Measurements from ENCODE around the gene PPP2R5C.

The PPP2R5C gene

DNA sequence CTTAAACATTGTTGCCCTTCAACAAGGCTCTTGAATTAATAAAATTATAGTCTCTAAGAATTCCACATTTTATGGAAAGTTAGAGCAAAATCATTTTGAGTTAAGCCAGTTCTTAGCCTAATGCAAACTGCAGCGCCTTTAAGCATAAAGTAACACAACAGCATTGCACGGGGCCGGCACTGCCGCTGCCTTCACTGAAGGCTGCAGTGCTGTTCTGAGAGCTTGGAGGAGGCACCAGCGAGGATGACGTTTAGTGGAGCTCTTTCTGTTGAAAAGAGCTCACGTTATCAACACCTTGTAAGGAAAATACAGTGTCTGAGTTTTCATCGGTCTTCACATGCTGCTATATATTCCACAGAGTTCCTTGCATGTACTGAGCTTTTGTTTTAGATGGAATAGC is 164.6 kb downstream of the PPP2R5C start:
- no peak for DNase-seq

DNA sequence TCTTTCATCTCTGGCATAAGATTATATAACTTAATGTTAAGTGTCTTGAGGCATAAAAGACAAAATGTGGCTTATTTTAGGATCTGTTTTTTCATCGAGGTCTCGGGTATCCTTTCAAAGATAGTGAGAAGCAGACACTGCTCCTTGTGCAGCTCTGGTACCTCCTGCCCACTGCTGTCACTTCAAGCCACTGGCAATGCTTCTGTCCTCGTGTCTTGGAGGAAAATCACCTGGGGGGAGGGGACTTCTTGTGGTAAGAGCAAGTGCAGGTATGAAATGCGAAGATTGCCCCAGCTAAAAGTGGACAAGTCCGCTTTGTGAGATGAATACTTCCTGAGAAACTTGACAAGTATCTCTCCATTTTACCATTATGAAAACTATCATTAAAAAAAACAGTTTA is 165.1 kb downstream of the PPP2R5C start:
- no peak for DNase-seq

DNA sequence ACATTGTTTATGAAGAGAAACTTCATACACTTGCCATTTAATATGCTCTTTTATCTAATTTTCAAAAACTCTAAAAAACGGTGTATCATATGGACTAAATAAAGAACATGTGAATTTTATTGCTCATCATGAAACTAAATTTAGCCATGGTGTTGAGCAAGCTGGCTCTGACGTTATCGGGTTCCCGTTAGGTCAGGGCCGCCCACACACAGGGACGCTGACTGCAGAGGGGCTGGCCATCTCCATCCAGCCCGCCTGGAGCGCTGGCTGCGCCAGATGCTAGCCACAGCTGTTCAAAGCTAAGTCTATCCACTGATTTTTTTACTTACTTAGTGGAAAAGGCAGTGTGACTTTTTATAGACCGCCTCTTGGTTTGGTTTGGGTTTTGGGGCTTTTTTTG is 166.3 kb downstream of the PPP2R5C start:
- peak; percentile 96 to 99 for DNase-seq

DNA sequence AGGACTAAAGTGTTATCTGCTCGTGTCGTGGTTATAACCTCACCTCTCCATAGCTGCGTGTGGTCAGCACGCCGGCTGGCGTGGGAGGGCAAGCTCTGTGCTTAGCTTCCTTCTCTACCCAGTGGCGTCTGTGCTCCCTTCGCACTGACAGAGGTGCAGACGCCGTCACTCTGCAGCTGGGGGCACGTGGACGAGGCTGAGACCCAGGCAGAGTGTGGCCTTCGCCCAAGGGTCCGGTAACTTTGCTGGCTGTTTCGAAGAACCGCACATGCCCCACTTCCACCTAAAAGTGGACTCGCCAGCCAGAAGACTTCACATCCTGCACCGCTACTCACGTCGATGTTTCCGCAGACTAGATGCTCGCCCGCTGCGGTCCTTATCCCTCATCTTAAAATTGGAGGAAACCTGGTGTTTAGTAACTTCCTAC is 166.9 kb downstream of the PPP2R5C start:
- DNase-seq, result peak in 1 of 2 donors; percentile 40

- no peak for DNase-seq
Observed at GRCh38 chr14:101929096-101929495, 167.6 kb downstream of the PPP2R5C start.

- no peak for DNase-seq
Observed at GRCh38 chr14:101929946-101930345, 168.4 kb downstream of the PPP2R5C start.

GRCh38 chr14:101932673-101933072 is 171.2 kb downstream of the PPP2R5C start:
- DNase-seq, result no peak

- DNase-seq, result no peak
Observed at GRCh38 chr14:101933209-101933608, 171.7 kb downstream of the PPP2R5C start.

- DNase-seq, result peak; percentile 24 to 48
Observed at GRCh38 chr14:101934601-101935150, 173.2 kb downstream of the PPP2R5C start.

DNA sequence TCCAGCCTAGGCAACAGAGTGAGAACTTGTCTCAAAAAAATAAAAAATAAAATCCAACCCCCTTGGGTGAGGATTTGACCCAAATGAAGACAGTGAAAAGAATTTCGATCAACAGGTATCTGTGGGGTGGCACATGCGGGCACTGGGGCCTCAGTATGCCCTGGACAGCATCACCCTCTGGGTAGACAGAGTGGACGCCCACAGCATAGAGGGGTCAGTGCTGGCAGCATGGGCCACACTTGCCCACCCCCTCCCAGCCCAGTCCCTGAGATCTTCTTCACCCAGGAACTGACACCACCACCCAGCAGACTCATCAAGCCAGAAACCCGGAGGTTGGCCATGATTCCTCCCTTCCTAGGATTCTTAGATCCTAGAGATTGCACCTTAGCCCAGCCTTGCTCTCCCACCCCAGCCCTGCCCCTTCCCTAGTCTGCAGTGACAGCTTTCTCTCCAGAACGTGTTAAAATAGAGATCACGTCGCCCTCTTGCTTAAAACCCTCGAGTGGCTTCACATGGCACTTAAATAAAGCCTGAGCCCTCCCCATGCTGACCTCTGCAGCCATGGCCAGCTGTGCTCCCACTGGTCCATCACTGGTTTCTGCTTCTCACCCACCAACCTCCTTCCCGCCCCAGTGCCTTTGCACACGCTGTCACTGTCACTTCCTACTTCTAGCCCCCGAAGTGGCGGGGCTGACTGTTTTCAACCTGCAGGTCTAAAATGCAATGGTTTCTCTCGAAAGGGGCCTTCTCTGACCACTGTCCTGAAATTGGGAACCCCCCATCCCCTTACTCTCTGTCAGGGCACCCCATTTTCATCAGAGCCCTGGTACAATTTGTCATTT is 176.6 kb downstream of the PPP2R5C start:
- no peak for DNase-seq

GRCh38 chr14:101939646-101940170 is 178.2 kb downstream of the PPP2R5C start:
- DNase-seq, result no peak

DNA sequence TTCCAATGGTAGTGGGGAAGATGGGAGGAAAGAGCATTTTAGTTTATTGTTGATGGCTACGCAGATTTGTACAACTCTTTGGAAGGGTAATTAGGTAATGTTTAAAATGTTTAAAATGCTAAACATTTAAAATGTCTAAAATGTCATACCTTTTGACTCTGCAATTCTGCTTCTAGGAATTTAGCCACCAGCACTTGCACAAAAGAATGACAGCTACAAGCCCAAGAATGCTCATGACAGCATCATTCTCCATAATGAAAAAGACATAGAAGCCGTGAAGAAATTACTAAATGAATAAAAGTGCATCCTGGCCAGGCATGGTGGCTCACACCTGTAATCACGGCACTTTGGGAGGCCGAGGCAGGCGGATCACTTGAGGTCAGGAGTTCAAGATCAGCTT is 182.9 kb downstream of the PPP2R5C start:
- DNase-seq, result no peak

DNA sequence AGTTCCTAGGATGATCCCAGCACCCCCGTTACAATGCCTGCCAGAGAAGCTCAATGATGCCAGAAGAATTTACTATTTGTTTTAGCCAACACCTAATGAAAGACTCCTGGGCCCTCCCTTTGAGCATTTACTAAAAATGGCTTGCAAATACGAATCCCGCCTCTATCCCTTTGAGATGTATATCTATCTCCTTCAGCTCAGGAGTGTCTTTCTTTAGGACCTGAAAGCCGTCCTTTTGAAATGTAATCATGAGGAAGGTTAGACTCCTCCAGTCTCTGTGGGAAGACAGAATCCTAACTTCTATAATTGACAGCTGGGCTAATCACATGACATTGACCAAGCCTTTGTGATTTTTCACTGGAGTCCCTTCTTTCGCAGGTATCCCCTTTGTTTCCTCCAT is 183.7 kb downstream of the PPP2R5C start:
- no peak for DNase-seq

- no peak for DNase-seq
Observed at GRCh38 chr14:101947577-101947903, 186.0 kb downstream of the PPP2R5C start.

GRCh38 chr14:101947904-101948665 is 186.6 kb downstream of the PPP2R5C start:
- peak; percentile 100 for DNase-seq

DNA sequence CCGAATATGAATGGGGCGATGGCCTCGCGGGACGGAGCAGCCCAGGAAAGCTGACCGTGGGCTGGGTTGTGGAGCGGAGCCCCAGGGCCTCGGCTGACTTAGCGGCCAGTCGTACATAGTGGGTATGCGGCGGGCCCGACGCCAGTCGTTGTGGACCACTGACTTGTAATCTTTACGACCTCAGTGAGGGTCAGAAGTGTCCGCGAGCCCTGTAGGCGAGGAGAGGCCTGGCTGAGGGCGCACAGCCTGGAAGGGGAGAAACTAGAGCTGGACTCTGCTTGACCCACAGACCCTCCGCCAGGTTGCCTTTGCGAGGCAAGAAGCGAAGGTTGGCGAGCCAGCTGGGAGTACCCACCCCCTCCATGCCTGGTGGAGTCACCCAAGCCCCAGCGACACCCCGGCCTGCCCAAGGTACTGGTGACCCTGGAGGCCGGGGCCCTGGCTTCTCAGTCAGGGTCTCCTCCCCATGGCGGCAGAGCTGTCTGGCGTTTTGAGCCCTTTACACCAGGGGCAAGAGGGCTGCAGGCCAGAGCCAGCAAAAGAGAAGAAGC is 187.2 kb downstream of the PPP2R5C start:
- no peak for DNase-seq

DNA sequence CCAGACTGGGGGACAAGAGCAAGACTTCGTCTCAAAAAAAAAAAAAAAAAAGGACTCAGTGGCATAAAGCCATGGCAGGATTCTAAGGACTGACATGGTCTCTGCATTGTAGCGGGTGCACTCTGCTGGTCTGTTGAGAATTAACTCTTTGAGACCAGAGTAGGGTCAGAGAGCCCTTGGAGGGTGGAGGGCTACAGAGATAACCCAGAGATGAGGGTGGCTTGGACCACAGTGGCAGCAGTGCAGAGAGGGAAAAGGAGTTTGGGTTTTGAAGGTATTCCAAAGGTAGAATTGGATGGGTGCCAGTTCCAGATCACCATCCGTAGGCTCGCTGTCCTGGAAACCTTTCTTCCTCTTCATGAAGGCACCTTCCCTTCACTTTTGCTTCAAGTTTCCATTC is 188.6 kb downstream of the PPP2R5C start:
- DNase-seq, result no peak

DNA sequence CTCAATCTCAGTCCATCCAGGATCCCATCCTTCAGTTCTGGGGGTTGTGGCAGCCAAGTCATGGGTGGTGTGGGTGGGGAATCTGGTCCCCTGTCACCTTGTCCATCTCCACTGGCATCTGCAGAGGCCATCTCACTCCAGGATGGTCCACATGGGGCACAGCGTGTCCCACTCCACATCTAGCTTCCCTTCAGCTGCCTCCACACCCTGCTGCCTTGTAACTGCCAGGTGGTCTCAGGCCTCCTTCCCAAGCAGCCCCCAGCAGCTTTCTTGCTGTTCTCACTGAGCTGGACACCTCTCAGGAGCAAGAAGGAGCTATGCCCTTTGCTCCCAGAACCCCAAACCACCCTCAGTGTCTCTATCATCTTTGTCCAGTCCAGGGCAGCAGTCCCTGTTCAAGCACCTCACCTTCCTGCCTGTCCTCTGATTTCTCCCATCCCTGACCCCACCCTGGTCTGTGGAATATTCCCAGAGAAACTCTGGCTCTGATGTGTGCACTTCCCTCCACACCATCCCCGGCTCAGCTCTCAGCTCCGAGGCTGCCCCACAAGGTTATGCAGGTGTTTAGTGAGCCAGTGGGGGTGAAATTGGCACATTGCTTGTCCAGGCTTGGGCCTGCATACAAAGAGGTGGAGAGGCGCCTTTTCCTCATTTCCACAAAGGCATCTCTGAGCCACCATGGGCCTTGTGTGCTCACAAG is 189.2 kb downstream of the PPP2R5C start:
- DNase-seq, result no peak

- no peak for DNase-seq
Observed at GRCh38 chr14:101953151-101953550, 191.6 kb downstream of the PPP2R5C start.

DNA sequence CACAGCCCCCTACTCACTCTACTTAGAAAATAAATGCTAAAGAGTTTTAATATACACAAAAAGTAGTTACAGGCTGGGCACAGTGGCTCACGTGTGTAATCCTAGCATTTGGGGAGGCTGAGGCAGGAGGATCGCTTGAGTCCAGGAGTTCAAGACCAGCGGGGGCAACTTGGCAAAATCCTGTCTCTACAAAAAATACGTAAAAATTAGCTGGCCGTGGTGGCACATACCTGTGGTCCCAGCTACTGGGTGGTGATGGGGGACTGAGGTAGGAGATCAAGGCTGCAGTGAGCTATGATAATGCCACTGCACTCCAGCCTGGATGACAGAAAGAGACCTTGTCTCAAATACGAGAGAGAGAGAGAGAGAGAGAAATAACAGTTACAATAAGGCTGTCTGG is 193.0 kb downstream of the PPP2R5C start:
- DNase-seq, result no peak

GRCh38 chr14:101955695-101956161 is 194.2 kb downstream of the PPP2R5C start:
- DNase-seq, result no peak

- no peak for DNase-seq
Observed at GRCh38 chr14:101956179-101956885, 194.8 kb downstream of the PPP2R5C start.

All from inflammatory macrophage treated with lipopolysaccharide for 1 hour (primary cell).